Mesenchymal stem cell (in vitro differentiated cells and primary cell): ENCODE data around the gene WDTC1.

Source experiments
- DNase-seq: peaks from one replicate; pipeline ENCODE4 v3.0.0-alpha.2; 2013
- H2AFZ ChIP-seq: one replicate; pipeline ENCODE4 v1.6.1; 2013; ENCODE audit warnings: low read depth, mild to moderate bottlenecking, control low read depth, inconsistent platforms, low read length, moderate library complexity
- H2AK5ac ChIP-seq: 2 replicates; pipeline ENCODE4 v1.6.1; 2013; ENCODE audit warnings: low read length, moderate library complexity, mild to moderate bottlenecking, inconsistent platforms; ENCODE audit not compliant: severe bottlenecking
- H2BK120ac ChIP-seq: one replicate; pipeline ENCODE4 v1.6.1; 2013; ENCODE audit warnings: low read depth, mild to moderate bottlenecking, inconsistent platforms, low read length, moderate library complexity
- H2BK12ac ChIP-seq, 2 experiments: one replicate each; pipeline ENCODE4 v1.6.1; 2013; ENCODE audit warnings: inconsistent platforms in 2 of 2, low read length in 2 of 2, mild to moderate bottlenecking in 2 of 2, moderate library complexity in 2 of 2, control low read depth in 1 of 2
- H2BK15ac ChIP-seq: one replicate; pipeline ENCODE4 v1.6.1; 2013; ENCODE audit warnings: mild to moderate bottlenecking, low read depth, inconsistent platforms; ENCODE audit not compliant: poor library complexity, severe bottlenecking
- H2BK5ac ChIP-seq: 2 replicates; pipeline ENCODE4 v1.6.1; 2013; ENCODE audit warnings: low read depth, mild to moderate bottlenecking, low read length, control low read depth, inconsistent platforms; ENCODE audit not compliant: poor library complexity, severe bottlenecking
- H3K14ac ChIP-seq, 2 experiments: one replicate each; pipeline ENCODE4 v1.6.1; 2013; ENCODE audit warnings: inconsistent platforms in 2 of 2, low read length in 2 of 2, control low read depth in 1 of 2, mild to moderate bottlenecking in 1 of 2, moderate library complexity in 1 of 2
- H3K18ac ChIP-seq, 2 experiments: one replicate each; pipeline ENCODE4 v1.6.1; 2013; ENCODE audit warnings: inconsistent platforms in 2 of 2, low read length in 2 of 2, control low read depth in 1 of 2, low read depth in 1 of 2, mild to moderate bottlenecking in 1 of 2
- H3K23ac ChIP-seq, 2 experiments: one replicate each; pipeline ENCODE4 v1.6.1; 2013; ENCODE audit warnings: inconsistent platforms in 2 of 2, low read length in 2 of 2, mild to moderate bottlenecking in 2 of 2, moderate library complexity in 2 of 2, control low read depth in 1 of 2
- H3K27ac ChIP-seq: 2 replicates; pipeline ENCODE4 v1.5.1; 2013; ENCODE audit warnings: mild to moderate bottlenecking, moderate library complexity, low read length, control low read depth, inconsistent platforms; ENCODE audit not compliant: poor library complexity, severe bottlenecking
- H3K27me3 ChIP-seq, 2 experiments: 2 replicates each; pipeline versions ENCODE4 v1.6.1 to v1.7.0; 2013; ENCODE audit warnings: low read length in 2 of 2, mild to moderate bottlenecking in 2 of 2, moderate library complexity in 2 of 2, control low read depth in 1 of 2, inconsistent platforms in 1 of 2; ENCODE audit not compliant: control insufficient read depth in 1 of 2, insufficient read depth in 1 of 2
- H3K36me3 ChIP-seq, 2 experiments: 2 replicates each; pipeline versions ENCODE4 v1.6.1 to v1.7.0; 2013; ENCODE audit warnings: low read length in 2 of 2, control low read depth in 1 of 2, inconsistent platforms in 1 of 2, low read depth in 1 of 2, mild to moderate bottlenecking in 1 of 2; ENCODE audit not compliant: insufficient read depth in 2 of 2, control insufficient read depth in 1 of 2
- H3K4ac ChIP-seq, 2 experiments: one replicate each; pipeline ENCODE4 v1.6.1; 2013; ENCODE audit warnings: inconsistent platforms in 2 of 2, low read length in 2 of 2, mild to moderate bottlenecking in 2 of 2, moderate library complexity in 2 of 2, control low read depth in 1 of 2, low read depth in 1 of 2
- H3K4me1 ChIP-seq: 2 replicates; pipeline ENCODE4 v1.6.1; 2013; ENCODE audit warnings: low read depth, low read length, control low read depth; ENCODE audit not compliant: control insufficient read depth, insufficient read depth
- H3K4me2 ChIP-seq: 2 replicates; pipeline ENCODE4 v1.6.1; 2013; ENCODE audit warnings: low read length, mild to moderate bottlenecking, inconsistent platforms; ENCODE audit not compliant: poor library complexity, severe bottlenecking
- H3K4me3 ChIP-seq, 2 experiments: 2 replicates each; pipeline versions ENCODE4 v1.5.1 to v1.7.0; 2013; ENCODE audit warnings: low read length in 2 of 2, mild to moderate bottlenecking in 2 of 2, control low read depth in 1 of 2, low read depth in 1 of 2; ENCODE audit not compliant: insufficient read depth in 1 of 2
- H3K79me1 ChIP-seq: replicated peaks from 2 replicates; pipeline ENCODE4 v1.6.1; 2013; ENCODE audit warnings: mild to moderate bottlenecking, control low read depth, low read length, inconsistent platforms; ENCODE audit not compliant: poor library complexity, severe bottlenecking
- H3K9ac ChIP-seq: 2 replicates; pipeline ENCODE4 v1.7.0; 2013; ENCODE audit warnings: mild to moderate bottlenecking, low read length, moderate library complexity
- H3K9me3 ChIP-seq: 2 replicates; pipeline ENCODE4 v1.7.0; 2013; ENCODE audit warnings: mild to moderate bottlenecking, low read length; ENCODE audit not compliant: control insufficient read depth
- H4K8ac ChIP-seq: one replicate; pipeline ENCODE4 v1.6.1; 2013; ENCODE audit warnings: inconsistent platforms, mild to moderate bottlenecking, low read length, moderate library complexity
- H4K91ac ChIP-seq: one replicate; pipeline ENCODE4 v1.6.1; 2013; ENCODE audit warnings: mild to moderate bottlenecking, low read length, inconsistent platforms
- WGBS: methylation state at CpG from one replicate; pipeline ENCODE4 v1.1.7; 2013; ENCODE audit warnings: mixed read lengths; 5-methylcytosine and 5-hydroxymethylcytosine counted together

Gene WDTC1

GRCh38 chr1:27321813-27322568 lies 87.6 kb downstream of the WDTC1 start, which contains the start of gene TMEM222:
Gene TMEM222, plus strand, starts transcription at chr1:27322163. Its CDS starts 35 bp downstream, at chr1:27322198.
- under 1% methylated on average over 67 of the region's 67 CpGs for WGBS
- H3K9me3 ChIP-seq, result no peaks in the 10 kb centered on the region
- no peak within 1 kb of the TSS for H2BK120ac ChIP-seq
- peak within 1 kb of the TSS; percentile 100 for H3K9ac ChIP-seq
- peaks cover 0 to 12% of the 10 kb centered on the region in 2 experiments for H3K27me3 ChIP-seq
- H2BK15ac ChIP-seq, result no peak within 1 kb of the TSS
- H3K4ac ChIP-seq, result peak within 1 kb of the TSS; percentile 89 to 92
- peak within 1 kb of the TSS; percentile 90 to 100 for H3K4me3 ChIP-seq
- DNase-seq, result peak; percentile 98
- peak within 1 kb of the TSS; percentile 75 for H2AFZ ChIP-seq
- peak within 1 kb of the TSS; percentile 94 for H4K8ac ChIP-seq
- peak within 1 kb of the TSS; percentile 82 to 99 for H3K18ac ChIP-seq
- H3K79me1 ChIP-seq, result peaks cover 4% of the 10 kb centered on the region
- H2AK5ac ChIP-seq, result no peak within 1 kb of the TSS
- H2BK12ac ChIP-seq, result no peak within 1 kb of the TSS
- peak within 1 kb of the TSS in 1 of 2 experiments; percentile 87 for H3K23ac ChIP-seq
- peak within 1 kb of the TSS; percentile 5 for H2BK5ac ChIP-seq
- peak within 1 kb of the TSS; percentile 84 for H3K4me2 ChIP-seq
- peak within 1 kb of the TSS in 1 of 2 experiments; percentile 98 for H3K14ac ChIP-seq
- peak within 1 kb of the TSS; percentile 75 for H3K27ac ChIP-seq
- H3K4me1 ChIP-seq, result peaks cover 3% of the 10 kb centered on the region
- H4K91ac ChIP-seq, result peak within 1 kb of the TSS; percentile 85
- H3K36me3 ChIP-seq, result peaks cover 16 to 28% of the 10 kb centered on the region in 2 experiments

GRCh38 chr1:27322569-27323240 lies 88.3 kb downstream of the WDTC1 start:
- Histone ChIP-seq H2BK15ac (no peak overlapping the region), H3K4me1 (peaks cover 3% of the 10 kb centered on the region), H2BK5ac (peak overlapping the region; percentile 5), H3K27me3 (peaks cover 0 to 11% of the 10 kb centered on the region in 2 experiments), H3K36me3 (peaks cover 16 to 29% of the 10 kb centered on the region in 2 experiments), H3K79me1 (peaks cover 4% of the 10 kb centered on the region), H3K18ac (peak overlapping the region; percentile 82 to 99), H4K91ac (peak overlapping the region; percentile 85), H2BK120ac (no peak overlapping the region), H3K4me2 (peak overlapping the region; percentile 69), H3K27ac (peak overlapping the region; percentile 75), H4K8ac (peak overlapping the region; percentile 94), H3K23ac (peak overlapping the region in 1 of 2 experiments; percentile 87), H2AK5ac (no peak overlapping the region), H2AFZ (peak overlapping the region; percentile 75), H3K14ac (peak overlapping the region in 1 of 2 experiments; percentile 98), H2BK12ac (no peak overlapping the region), H3K4me3 (peak overlapping the region; percentile 90 to 100), H3K9me3 (no peaks in the 10 kb centered on the region), H3K9ac (peak overlapping the region; percentile 100), H3K4ac (peak overlapping the region; percentile 89 to 92)
- DNase-seq, result no peak
- 0% methylated on average over 5 of the region's 10 CpGs for WGBS

- Histone ChIP-seq H3K18ac (no peak overlapping the region), H3K4me1 (peaks cover 3% of the 10 kb centered on the region), H2AFZ (no peak overlapping the region), H2AK5ac (no peak overlapping the region), H3K23ac (no peak overlapping the region), H3K9ac (no peak overlapping the region), H3K14ac (no peak overlapping the region), H4K8ac (no peak overlapping the region), H3K4me2 (no peak overlapping the region), H2BK15ac (no peak overlapping the region), H3K36me3 (peaks cover 23 to 42% of the 10 kb centered on the region in 2 experiments), H3K79me1 (peaks cover 10% of the 10 kb centered on the region), H3K27me3 (no peaks in the 10 kb centered on the region), H3K4me3 (no peak overlapping the region), H3K27ac (no peak overlapping the region), H2BK120ac (no peak overlapping the region), H3K9me3 (no peaks in the 10 kb centered on the region), H3K4ac (no peak overlapping the region), H4K91ac (no peak overlapping the region), H2BK12ac (no peak overlapping the region), H2BK5ac (no peak overlapping the region)
- no peak for DNase-seq
- WGBS, result 98% methylated on average over 15 of the region's 15 CpGs
Measured at GRCh38 chr1:27325286-27325685, 90.9 kb downstream of the WDTC1 start.

GRCh38 chr1:27327964-27328363 lies 93.5 kb downstream of the WDTC1 start:
- no peak overlapping the region for H3K23ac ChIP-seq

More at GRCh38 chr1:27327964-27328363, 93.5 kb downstream of the WDTC1 start:
- no peak overlapping the region for H3K4me2 ChIP-seq
- DNase-seq, result no peak
- no peak overlapping the region for H3K4me3 ChIP-seq
- no peak overlapping the region for H2BK12ac ChIP-seq
- no peak overlapping the region for H3K4ac ChIP-seq
- H3K4me1 ChIP-seq, result peaks cover 11% of the 10 kb centered on the region
- H2BK5ac ChIP-seq, result no peak overlapping the region
- peak overlapping the region; percentile 1 for H4K8ac ChIP-seq
- no peak overlapping the region for H2BK15ac ChIP-seq
- no peak overlapping the region for H3K27ac ChIP-seq
- no peak overlapping the region for H2AFZ ChIP-seq
- no peak overlapping the region for H3K18ac ChIP-seq
- no peak overlapping the region for H2AK5ac ChIP-seq
- peaks cover 49 to 68% of the 10 kb centered on the region in 2 experiments for H3K36me3 ChIP-seq
- no peak overlapping the region for H2BK120ac ChIP-seq
- H3K14ac ChIP-seq, result no peak overlapping the region
- H3K27me3 ChIP-seq, result no peaks in the 10 kb centered on the region
- no peak overlapping the region for H4K91ac ChIP-seq
- WGBS, result 95% methylated on average over 5 of the region's 5 CpGs
- H3K79me1 ChIP-seq, result peaks cover 30% of the 10 kb centered on the region
- H3K9ac ChIP-seq, result no peak overlapping the region
- H3K9me3 ChIP-seq, result no peaks in the 10 kb centered on the region
